K562 (cell line): Measurements from ENCODE around the gene CEACAM18. TPM values are rescaled to one million over a fixed set of nuclear protein-coding genes. Genes with fewer than 3 reads are reported as not detected.
A peak's percentile ranks its signal among the peaks of the same experiment; 100 is the strongest.

Source experiments
- BACH1 ChIP-seq: fragments of 200-800 bp; sonication (Bioruptor generic); IDR thresholded peaks from 2 replicates; pipeline ENCODE4 v1.6.1; 2016; ENCODE audit warnings: missing genetic modification characterization, missing compliant biosample characterization
- BCOR ChIP-seq: fragments of 450-650 bp; IDR thresholded peaks from 2 replicates; pipeline ENCODE4 v1.6.1; 2016
- CBX2 ChIP-seq: fragments of 200-600 bp; sonication (generic); IDR thresholded peaks from one replicate; pipeline ENCODE4 v1.6.1; 2012; ENCODE audit warnings: mild to moderate bottlenecking, low read length, inconsistent platforms; ENCODE audit not compliant: insufficient read depth, poor library complexity, severe bottlenecking
- EGR1 ChIP-seq: fragments of 450-650 bp; conservative IDR thresholded peaks from 2 replicates; pipeline ENCODE4 v1.6.1; 2017; ENCODE audit warnings: mild to moderate bottlenecking
- FOXK1 ChIP-seq: sonication (generic); formaldehyde crosslinking; IDR thresholded peaks from 2 replicates; pipeline ENCODE4 v1.8.0; 2022; ENCODE audit warnings: missing genetic modification reagents, mild to moderate bottlenecking, borderline replicate concordance
- GTF2F1 ChIP-seq: IDR thresholded peaks from 2 replicates; pipeline ENCODE4 v1.6.1; 2011; ENCODE audit warnings: low read depth, low read length, improper control_type of control experiment
- KHSRP ChIP-seq: fragments of 450-650 bp; IDR thresholded peaks from 2 replicates; pipeline ENCODE4 v1.6.1; 2017
- MAFK ChIP-seq: IDR thresholded peaks from 2 replicates; pipeline ENCODE4 v1.6.1; 2011; ENCODE audit warnings: low read length, improper control_type of control experiment
- NRF1 ChIP-seq, 2 experiments: fragments of 450-650 bp; IDR thresholded peaks in 1 of 2; conservative IDR thresholded peaks in 1 of 2; 2 replicates each; pipeline ENCODE4 v1.6.1; 2014; ENCODE audit warnings: mild to moderate bottlenecking in 2 of 2
- RBM34 ChIP-seq: fragments of 200-400 bp; formaldehyde crosslinking; IDR thresholded peaks from 2 replicates; pipeline ENCODE4 v1.6.1; 2018; ENCODE audit warnings: low read length, borderline replicate concordance; ENCODE audit not compliant: insufficient read depth
- SAP30 ChIP-seq: fragments of 200-600 bp; sonication (generic); IDR thresholded peaks from 2 replicates; pipeline ENCODE4 v1.6.1; 2012; ENCODE audit warnings: borderline replicate concordance, low read depth, mild to moderate bottlenecking, moderate library complexity, low read length, control low read depth, inconsistent platforms; ENCODE audit not compliant: insufficient read depth, poor library complexity, severe bottlenecking
- SETDB1 ChIP-seq: IDR thresholded peaks from one replicate; pipeline ENCODE4 v1.6.1; 2012; ENCODE audit warnings: low read length, control low read depth, inconsistent platforms
- SRSF1 ChIP-seq: fragments of 200-400 bp; formaldehyde crosslinking; IDR thresholded peaks from 2 replicates; pipeline ENCODE4 v1.6.1; 2017; ENCODE audit warnings: mild to moderate bottlenecking, low read depth, low read length, moderate library complexity
- ZBED1 ChIP-seq: IDR thresholded peaks from 2 replicates; pipeline ENCODE4 v1.6.1; 2014
- ZEB2 ChIP-seq: fragments of 450-650 bp; IDR thresholded peaks from 2 replicates; pipeline ENCODE4 v1.6.1; 2016
- ZNF146 ChIP-seq: IDR thresholded peaks from one replicate; pipeline ENCODE4 v1.6.1; 2018; ENCODE audit warnings: missing compliant biosample characterization; ENCODE audit not compliant: unreplicated experiment
- polyA plus RNA-seq, 8 experiments: library from polyadenylated mRNA; depleted of rRNA in 4 of 8; stranded (reverse) in 5 of 8; unstranded in 3 of 8; fragments of >200 nt; fragmentation: Nextera tagmentation in 2 of 8; fragmentation: Illumina TruSeq in 1 of 8; extraction: Ambion mirVana in 2 of 8; extraction: Trizol in 1 of 8; gene quantifications; 2 replicates each; pipeline versions ENCODE4 v1.2.1 to v1.2.3, GENCODE V29; 2011 to 2014; ENCODE audit warnings: inconsistent platforms in 1 of 8, missing spikeins in 1 of 8
- total RNA-seq, 7 experiments: library from RNA; depleted of rRNA in 6 of 7; stranded (reverse); fragments of >200 nt in 6 of 7; fragmentation: Illumina TruSeq in 2 of 7; extraction: Trizol in 2 of 7; gene quantifications; 2 replicates each; pipeline versions ENCODE4 v1.2.1 to v1.2.3, GENCODE V29; 2011 to 2021; ENCODE audit warnings: low replicate concordance in 1 of 7
- TF ChIP-seq, protein P1 (sequence below): fragments of 250-450 bp; sonication (Bioruptor Pico); IDR thresholded peaks from 2 replicates; pipeline ENCODE4 v1.8.0; 2022; ENCODE audit warnings: moderate library complexity, mild to moderate bottlenecking, inconsistent platforms
- TF ChIP-seq, protein P2 (sequence below), 2 experiments: fragments of 450-650 bp; conservative IDR thresholded peaks; 2 replicates each; pipeline ENCODE4 v1.6.1; 2017; ENCODE audit warnings: mild to moderate bottlenecking in 2 of 2, moderate library complexity in 2 of 2
- TF ChIP-seq, protein P3 (sequence below): fragments of 450-650 bp; conservative IDR thresholded peaks from 2 replicates; pipeline ENCODE4 v1.6.1; 2016; ENCODE audit warnings: missing genetic modification characterization, low read depth, mild to moderate bottlenecking, missing compliant biosample characterization, moderate library complexity
- TF ChIP-seq, protein P4 (sequence below): fragments of 450-650 bp; IDR thresholded peaks from 2 replicates; pipeline ENCODE4 v1.6.1; 2016
- TF ChIP-seq, protein P5 (sequence below), 2 experiments: fragments of 450-650 bp; IDR thresholded peaks; 2 replicates each; pipeline ENCODE4 v1.6.1; 2018; ENCODE audit warnings: mild to moderate bottlenecking in 2 of 2, low read depth in 1 of 2; ENCODE audit not compliant: partially characterized antibody in 2 of 2

The CEACAM18 gene
- total and polyA plus RNA-seq, 9 of the 15 experiments (the other 6 are each of a cell fraction or from before 2014, with no cell fraction given) = 0.08 to 0.24 (median 0.15) TPM; not detected in 3

DNA sequence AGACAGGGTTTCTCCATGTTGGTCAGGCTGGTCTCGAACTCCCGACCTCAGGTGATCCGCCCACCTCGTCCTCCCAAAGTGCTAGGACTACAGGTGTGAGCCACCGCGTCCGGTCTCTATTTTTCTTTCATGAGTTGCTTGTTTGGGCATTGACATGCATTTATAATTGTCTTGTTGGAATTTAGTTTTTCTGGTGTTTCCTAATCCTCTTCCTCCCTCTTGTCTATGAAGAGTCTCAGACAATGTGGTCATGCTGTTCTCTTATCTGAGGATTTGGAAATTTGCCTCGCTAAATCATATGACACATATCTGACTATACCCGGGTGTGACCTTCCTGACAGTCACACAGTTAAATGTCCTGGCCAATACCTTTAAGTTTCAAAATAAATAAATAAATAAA is 7.4 kb upstream of the CEACAM18 start (continued):
- TF ChIP-seq FOXK1 (CRISPR knock-in tag) (no peak), MAFK (no peak; the same call in 1 of the 2 replicates), BACH1 (tag) (no peak), KHSRP (no peak), GTF2F1 (no peak), EGR1 (peak; percentile 82), SETDB1 (no peak), ZEB2 (no peak), CBX2 (no peak), RBM34 (no peak), ZBED1 (no peak), BCOR (peak; percentile 78), NRF1 (conservative IDR thresholded peaks at IDR 0.05 in 1 of 2, IDR thresholded peaks at IDR 0.05 in 1 of 2) (no peak), SAP30 (no peak), SRSF1 (no peak), ZNF146 (CRISPR knock-in tag) (no peak)
- TF ChIP-seq, protein P1, sequence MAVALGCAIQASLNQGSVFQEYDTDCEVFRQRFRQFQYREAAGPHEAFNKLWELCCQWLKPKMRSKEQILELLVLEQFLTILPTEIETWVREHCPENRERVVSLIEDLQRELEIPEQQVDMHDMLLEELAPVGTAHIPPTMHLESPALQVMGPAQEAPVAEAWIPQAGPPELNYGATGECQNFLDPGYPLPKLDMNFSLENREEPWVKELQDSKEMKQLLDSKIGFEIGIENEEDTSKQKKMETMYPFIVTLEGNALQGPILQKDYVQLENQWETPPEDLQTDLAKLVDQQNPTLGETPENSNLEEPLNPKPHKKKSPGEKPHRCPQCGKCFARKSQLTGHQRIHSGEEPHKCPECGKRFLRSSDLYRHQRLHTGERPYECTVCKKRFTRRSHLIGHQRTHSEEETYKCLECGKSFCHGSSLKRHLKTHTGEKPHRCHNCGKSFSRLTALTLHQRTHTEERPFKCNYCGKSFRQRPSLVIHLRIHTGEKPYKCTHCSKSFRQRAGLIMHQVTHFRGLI = no peak
- TF ChIP-seq, protein P2, sequence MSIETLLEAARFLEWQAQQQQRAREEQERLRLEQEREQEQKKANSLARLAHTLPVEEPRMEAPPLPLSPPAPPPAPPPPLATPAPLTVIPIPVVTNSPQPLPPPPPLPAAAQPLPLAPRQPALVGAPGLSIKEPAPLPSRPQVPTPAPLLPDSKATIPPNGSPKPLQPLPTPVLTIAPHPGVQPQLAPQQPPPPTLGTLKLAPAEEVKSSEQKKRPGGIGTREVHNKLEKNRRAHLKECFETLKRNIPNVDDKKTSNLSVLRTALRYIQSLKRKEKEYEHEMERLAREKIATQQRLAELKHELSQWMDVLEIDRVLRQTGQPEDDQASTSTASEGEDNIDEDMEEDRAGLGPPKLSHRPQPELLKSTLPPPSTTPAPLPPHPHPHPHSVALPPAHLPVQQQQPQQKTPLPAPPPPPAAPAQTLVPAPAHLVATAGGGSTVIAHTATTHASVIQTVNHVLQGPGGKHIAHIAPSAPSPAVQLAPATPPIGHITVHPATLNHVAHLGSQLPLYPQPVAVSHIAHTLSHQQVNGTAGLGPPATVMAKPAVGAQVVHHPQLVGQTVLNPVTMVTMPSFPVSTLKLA (conservative IDR thresholded peaks at IDR 0.05) = peak; percentile 32 to 41; a peak in 2 of 4 replicates
- TF ChIP-seq, protein P3, sequence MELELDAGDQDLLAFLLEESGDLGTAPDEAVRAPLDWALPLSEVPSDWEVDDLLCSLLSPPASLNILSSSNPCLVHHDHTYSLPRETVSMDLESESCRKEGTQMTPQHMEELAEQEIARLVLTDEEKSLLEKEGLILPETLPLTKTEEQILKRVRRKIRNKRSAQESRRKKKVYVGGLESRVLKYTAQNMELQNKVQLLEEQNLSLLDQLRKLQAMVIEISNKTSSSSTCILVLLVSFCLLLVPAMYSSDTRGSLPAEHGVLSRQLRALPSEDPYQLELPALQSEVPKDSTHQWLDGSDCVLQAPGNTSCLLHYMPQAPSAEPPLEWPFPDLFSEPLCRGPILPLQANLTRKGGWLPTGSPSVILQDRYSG = no peak
- TF ChIP-seq, protein P4, sequence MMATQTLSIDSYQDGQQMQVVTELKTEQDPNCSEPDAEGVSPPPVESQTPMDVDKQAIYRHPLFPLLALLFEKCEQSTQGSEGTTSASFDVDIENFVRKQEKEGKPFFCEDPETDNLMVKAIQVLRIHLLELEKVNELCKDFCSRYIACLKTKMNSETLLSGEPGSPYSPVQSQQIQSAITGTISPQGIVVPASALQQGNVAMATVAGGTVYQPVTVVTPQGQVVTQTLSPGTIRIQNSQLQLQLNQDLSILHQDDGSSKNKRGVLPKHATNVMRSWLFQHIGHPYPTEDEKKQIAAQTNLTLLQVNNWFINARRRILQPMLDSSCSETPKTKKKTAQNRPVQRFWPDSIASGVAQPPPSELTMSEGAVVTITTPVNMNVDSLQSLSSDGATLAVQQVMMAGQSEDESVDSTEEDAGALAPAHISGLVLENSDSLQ = peak; percentile 53
- TF ChIP-seq, protein P5, sequence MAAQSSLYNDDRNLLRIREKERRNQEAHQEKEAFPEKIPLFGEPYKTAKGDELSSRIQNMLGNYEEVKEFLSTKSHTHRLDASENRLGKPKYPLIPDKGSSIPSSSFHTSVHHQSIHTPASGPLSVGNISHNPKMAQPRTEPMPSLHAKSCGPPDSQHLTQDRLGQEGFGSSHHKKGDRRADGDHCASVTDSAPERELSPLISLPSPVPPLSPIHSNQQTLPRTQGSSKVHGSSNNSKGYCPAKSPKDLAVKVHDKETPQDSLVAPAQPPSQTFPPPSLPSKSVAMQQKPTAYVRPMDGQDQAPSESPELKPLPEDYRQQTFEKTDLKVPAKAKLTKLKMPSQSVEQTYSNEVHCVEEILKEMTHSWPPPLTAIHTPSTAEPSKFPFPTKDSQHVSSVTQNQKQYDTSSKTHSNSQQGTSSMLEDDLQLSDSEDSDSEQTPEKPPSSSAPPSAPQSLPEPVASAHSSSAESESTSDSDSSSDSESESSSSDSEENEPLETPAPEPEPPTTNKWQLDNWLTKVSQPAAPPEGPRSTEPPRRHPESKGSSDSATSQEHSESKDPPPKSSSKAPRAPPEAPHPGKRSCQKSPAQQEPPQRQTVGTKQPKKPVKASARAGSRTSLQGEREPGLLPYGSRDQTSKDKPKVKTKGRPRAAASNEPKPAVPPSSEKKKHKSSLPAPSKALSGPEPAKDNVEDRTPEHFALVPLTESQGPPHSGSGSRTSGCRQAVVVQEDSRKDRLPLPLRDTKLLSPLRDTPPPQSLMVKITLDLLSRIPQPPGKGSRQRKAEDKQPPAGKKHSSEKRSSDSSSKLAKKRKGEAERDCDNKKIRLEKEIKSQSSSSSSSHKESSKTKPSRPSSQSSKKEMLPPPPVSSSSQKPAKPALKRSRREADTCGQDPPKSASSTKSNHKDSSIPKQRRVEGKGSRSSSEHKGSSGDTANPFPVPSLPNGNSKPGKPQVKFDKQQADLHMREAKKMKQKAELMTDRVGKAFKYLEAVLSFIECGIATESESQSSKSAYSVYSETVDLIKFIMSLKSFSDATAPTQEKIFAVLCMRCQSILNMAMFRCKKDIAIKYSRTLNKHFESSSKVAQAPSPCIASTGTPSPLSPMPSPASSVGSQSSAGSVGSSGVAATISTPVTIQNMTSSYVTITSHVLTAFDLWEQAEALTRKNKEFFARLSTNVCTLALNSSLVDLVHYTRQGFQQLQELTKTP (IDR thresholded peaks at IDR 0.05; ENCODE audit: low read depth in 1 of 2, partially characterized antibody in 2 of 2) = peak in 1 of 2 experiments; percentile 36
